HepG2 (cell line): Measurements from ENCODE around the gene PSME3IP1. TPM values are rescaled to one million over a fixed set of nuclear protein-coding genes. Genes with fewer than 3 reads are reported as not detected.

Experiments
- ATAC-seq: fragments of 200-7000 bp; cut with Tn5 transposase; 3 replicates; pipeline ENCODE4 v1.9.1; 2020; ENCODE audit warnings: mild to moderate bottlenecking, moderate library complexity
- BruUV-seq: library from RNA; stranded (reverse); fragments of 400-500 nt; replicated peaks from 2 replicates; lab custom pipeline; 2021; lab: Mats Ljungman, UMichigan
- CTCF ChIA-PET: fragments of 300-600 bp; formaldehyde crosslinking; extraction: SDS; loops from one replicate; lab custom pipeline; 2021; ENCODE audit warnings: low total read pairs, inconsistent platforms, low intra/inter-chr PET ratio; lab: Yijun Ruan, JAX
- POLR2A ChIA-PET: fragments of 350-600 bp; sonication (Branson Sonifier 250); formaldehyde crosslinking; loops from one replicate; lab custom pipeline; 2020; ENCODE audit warnings: antibody characterized with exemption, inconsistent platforms; lab: Yijun Ruan, JAX
- DNase-seq: peaks from one replicate; pipeline ENCODE4 v3.0.0-alpha.2; 2015; ENCODE audit warnings: low spot score
- FAIRE-seq: peaks from 3 replicates; lab custom pipeline; 2011; peaks lifted over from hg19 to GRCh38; lab: Jason Lieb, UNC
- H2AFZ ChIP-seq: one replicate; pipeline ENCODE4 v1.6.1; 2011; ENCODE audit warnings: low read length, inconsistent platforms
- H3K27ac ChIP-seq: fragments of 300-600 bp; 3 replicates; pipeline ENCODE4 v1.8.0; 2011; ENCODE audit warnings: mixed run types, mild to moderate bottlenecking, mixed read lengths, low read length, inconsistent platforms; ENCODE audit not compliant: insufficient read depth; ENCODE audit errors: extremely low read length
- H3K27me3 ChIP-seq, 2 experiments: fragments of 200-600 bp in 1 of 2; 2 replicates in 1 of 2; 3 replicates in 1 of 2; pipeline versions ENCODE4 v1.6.0 to v1.8.0; 2011; ENCODE audit warnings: low read length in 2 of 2, mild to moderate bottlenecking in 2 of 2, moderate library complexity in 2 of 2, inconsistent platforms in 1 of 2; ENCODE audit not compliant: insufficient read depth in 2 of 2, control insufficient read depth in 1 of 2
- H3K36me3 ChIP-seq, 2 experiments: fragments of 200-600 bp in 1 of 2; replicated peaks in 1 of 2; 2 replicates in 1 of 2; 3 replicates in 1 of 2; pipeline versions ENCODE4 v1.5.1 to v1.8.0; 2011; ENCODE audit warnings: low read length in 2 of 2, inconsistent platforms in 1 of 2; ENCODE audit not compliant: insufficient read depth in 2 of 2, control insufficient read depth in 1 of 2
- H3K4me1 ChIP-seq: 2 replicates; pipeline ENCODE4 v1.5.1; 2012; ENCODE audit warnings: low read length, inconsistent platforms; ENCODE audit not compliant: insufficient read depth
- H3K4me2 ChIP-seq: 2 replicates; pipeline ENCODE4 v1.6.0; 2011; ENCODE audit warnings: low read depth, low read length, inconsistent platforms
- H3K4me3 ChIP-seq, 3 experiments: fragments of 200-600 bp in 1 of 3; sonication (generic), shearing (Covaris generic) in 1 of 3; replicated peaks in 1 of 3; 2 replicates each; pipeline ENCODE4 v1.5.1; 2011 to 2016; ENCODE audit warnings: low read length in 3 of 3, inconsistent platforms in 2 of 3, low read depth in 2 of 3, mild to moderate bottlenecking in 2 of 3, control low read depth in 1 of 3, mixed read lengths in 1 of 3; ENCODE audit not compliant: insufficient read depth in 1 of 3
- H3K79me2 ChIP-seq: one replicate; pipeline ENCODE4 v1.6.1; 2011; ENCODE audit warnings: low read length, inconsistent platforms; ENCODE audit not compliant: insufficient read depth
- H3K9ac ChIP-seq: 2 replicates; pipeline ENCODE4 v1.6.0; 2011; ENCODE audit warnings: mild to moderate bottlenecking, low read depth, low read length, inconsistent platforms; ENCODE audit not compliant: insufficient read depth
- H3K9me3 ChIP-seq: 2 replicates; pipeline ENCODE4 v1.5.1; 2012; ENCODE audit warnings: mild to moderate bottlenecking, low read length
- H4K20me1 ChIP-seq: 2 replicates; pipeline ENCODE4 v1.6.0; 2011; ENCODE audit warnings: inconsistent platforms, mild to moderate bottlenecking, low read length, moderate library complexity; ENCODE audit not compliant: insufficient read depth
- FIP1L1 ChIP-seq: fragments of 200-400 bp; formaldehyde crosslinking; IDR thresholded peaks from 2 replicates; pipeline ENCODE4 v1.6.1; 2018; ENCODE audit warnings: low read depth, mild to moderate bottlenecking, low read length, moderate library complexity, borderline replicate concordance; ENCODE audit not compliant: insufficient read depth
- GABPB1 ChIP-seq: IDR thresholded peaks from 2 replicates; pipeline ENCODE4 v1.6.1; 2016; ENCODE audit warnings: mild to moderate bottlenecking, missing genetic modification reagents, moderate library complexity, missing compliant biosample characterization
- NBN ChIP-seq: fragments of 450-650 bp; conservative IDR thresholded peaks from 2 replicates; pipeline ENCODE4 v1.6.1; 2017
- ONECUT2 ChIP-seq: sonication (generic); formaldehyde crosslinking; IDR thresholded peaks from 2 replicates; pipeline ENCODE4 v1.4.0; 2020; ENCODE audit warnings: missing genetic modification reagents
- RELA ChIP-seq: sonication (generic); formaldehyde crosslinking; IDR thresholded peaks from 2 replicates; pipeline ENCODE4 v1.4.0; 2020; ENCODE audit warnings: missing genetic modification reagents
- REPIN1 ChIP-seq: sonication (generic); formaldehyde crosslinking; IDR thresholded peaks from 2 replicates; pipeline ENCODE4 v1.8.0; 2022; ENCODE audit warnings: missing genetic modification reagents, low read depth, mild to moderate bottlenecking, borderline replicate concordance
- ZFY ChIP-seq: sonication (generic); formaldehyde crosslinking; IDR thresholded peaks from 2 replicates; pipeline ENCODE4 v1.4.0; 2020; ENCODE audit warnings: missing genetic modification reagents
- ZNF672 ChIP-seq: sonication (generic); formaldehyde crosslinking; IDR thresholded peaks from 2 replicates; pipeline ENCODE4 v1.8.1; 2022; ENCODE audit warnings: missing genetic modification reagents
- ZNF773 ChIP-seq: sonication (generic); formaldehyde crosslinking; IDR thresholded peaks from 2 replicates; pipeline ENCODE4 v1.4.0; 2020; ENCODE audit warnings: missing genetic modification reagents, borderline replicate concordance
- ZNF879 ChIP-seq: sonication (generic); formaldehyde crosslinking; IDR thresholded peaks from 2 replicates; pipeline ENCODE4 v1.8.1; 2023; ENCODE audit warnings: missing genetic modification reagents
- WGBS: methylation state at CpG from one replicate; pipeline ENCODE4 v1.1.6; 2017; ENCODE audit warnings: low lambda C conversion rate; 5-methylcytosine and 5-hydroxymethylcytosine counted together
- in situ Hi-C: cut with HindIII; loops from 2 replicates; pipeline ENCODE4 v1.10.0; 2017; ENCODE audit warnings: low pct_unique_long_range_greater_than_20kb; ENCODE audit not compliant: extremely low pct_ligation_motif_present
- intact Hi-C: fragments of 100-400 bp; cut with micrococcal nuclease; formaldehyde crosslinking; loops from one replicate; pipeline ENCODE4 v1.10.0; 2022; ENCODE audit not compliant: unreplicated experiment
- polyA plus RNA-seq, 8 experiments: library from polyadenylated mRNA; depleted of rRNA in 3 of 8; stranded (reverse) in 7 of 8; unstranded in 1 of 8; fragments of >200 nt; fragmentation: Illumina TruSeq in 4 of 8; extraction: Trizol in 4 of 8; gene quantifications; 2 replicates each; pipeline versions ENCODE4 v1.2.1 to v1.2.3, GENCODE V29; 2011 to 2016; ENCODE audit warnings: low read depth in 4 of 8, missing spikeins in 1 of 8, mixed read lengths in 1 of 8; ENCODE audit not compliant: insufficient read depth in 1 of 8
- total RNA-seq, 5 experiments: library from RNA; depleted of rRNA; stranded (reverse); fragments of >200 nt; fragmentation: Illumina TruSeq; extraction: Trizol; gene quantifications; 2 replicates each; pipeline ENCODE4 v1.2.3, GENCODE V29; 2016; ENCODE audit warnings: low read depth in 1 of 5
- TF ChIP-seq, protein P1 (sequence below): IDR thresholded peaks from 2 replicates; pipeline ENCODE4 v1.6.1; 2018; ENCODE audit warnings: missing genetic modification reagents, mild to moderate bottlenecking, missing compliant biosample characterization
- TF ChIP-seq, protein P2 (sequence below): sonication (generic); formaldehyde crosslinking; IDR thresholded peaks from 2 replicates; pipeline ENCODE4 v1.5.0; 2020; ENCODE audit warnings: missing genetic modification reagents
- TF ChIP-seq, protein P3 (sequence below): sonication (generic); formaldehyde crosslinking; IDR thresholded peaks from 2 replicates; pipeline ENCODE4 v1.4.0; 2020; ENCODE audit warnings: low read depth, mild to moderate bottlenecking, missing genetic modification reagents

Gene PSME3IP1
- total and polyA plus RNA-seq, 2 of the 13 experiments (the other 11 are each of a cell fraction or from before 2014, with no cell fraction given): 90.8 to 99.8 TPM

DNA sequence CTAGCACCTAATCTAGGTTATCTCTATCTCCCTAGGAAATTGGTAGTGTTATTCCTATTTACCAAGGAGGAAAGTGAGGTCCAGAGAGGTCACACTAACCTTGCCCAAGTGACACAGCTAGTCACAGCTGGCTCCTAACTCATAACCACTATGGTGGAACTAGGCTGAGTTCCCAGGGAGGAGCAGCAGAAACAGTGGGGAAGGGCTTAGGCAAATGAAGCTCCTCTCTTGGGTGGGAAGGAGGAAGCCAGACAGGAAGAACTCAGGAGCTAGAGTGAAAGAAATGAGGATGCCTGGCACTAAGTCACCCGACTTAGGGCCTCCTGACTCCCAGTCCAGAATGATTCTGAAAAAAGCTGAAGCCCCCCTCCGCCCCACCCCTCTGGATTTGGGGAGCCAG, 34.5 kb downstream of the PSME3IP1 start:
- FAIRE-seq (no peak), DNase-seq (no peak)
- in situ Hi-C loops: no loop called here
- H3K4me2 ChIP-seq: no peak overlapping the region
- no TSS peak for BruUV-seq
- no peaks in the 10 kb centered on the region for H4K20me1 ChIP-seq
- no peaks in the 10 kb centered on the region for H3K79me2 ChIP-seq
- H3K27me3 ChIP-seq: no peaks in the 10 kb centered on the region
- no peaks in the 10 kb centered on the region for H3K9me3 ChIP-seq
- 90% methylated on average over 2 of the region's 2 CpGs for WGBS
- H2AFZ ChIP-seq: no peak overlapping the region
- TF ChIP-seq ZFY (CRISPR knock-in tag) (no peak), GABPB1 (CRISPR knock-in tag) (no peak), REPIN1 (CRISPR knock-in tag) (no peak), ZNF879 (no peak), RELA (no peak), ZNF672 (no peak), ONECUT2 (no peak), ZNF773 (CRISPR knock-in tag) (no peak), FIP1L1 (no peak), NBN (no peak)
- TF ChIP-seq, protein P1, sequence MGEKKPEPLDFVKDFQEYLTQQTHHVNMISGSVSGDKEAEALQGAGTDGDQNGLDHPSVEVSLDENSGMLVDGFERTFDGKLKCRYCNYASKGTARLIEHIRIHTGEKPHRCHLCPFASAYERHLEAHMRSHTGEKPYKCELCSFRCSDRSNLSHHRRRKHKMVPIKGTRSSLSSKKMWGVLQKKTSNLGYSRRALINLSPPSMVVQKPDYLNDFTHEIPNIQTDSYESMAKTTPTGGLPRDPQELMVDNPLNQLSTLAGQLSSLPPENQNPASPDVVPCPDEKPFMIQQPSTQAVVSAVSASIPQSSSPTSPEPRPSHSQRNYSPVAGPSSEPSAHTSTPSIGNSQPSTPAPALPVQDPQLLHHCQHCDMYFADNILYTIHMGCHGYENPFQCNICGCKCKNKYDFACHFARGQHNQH (CRISPR knock-in tag): no peak
- TF ChIP-seq, protein P2, sequence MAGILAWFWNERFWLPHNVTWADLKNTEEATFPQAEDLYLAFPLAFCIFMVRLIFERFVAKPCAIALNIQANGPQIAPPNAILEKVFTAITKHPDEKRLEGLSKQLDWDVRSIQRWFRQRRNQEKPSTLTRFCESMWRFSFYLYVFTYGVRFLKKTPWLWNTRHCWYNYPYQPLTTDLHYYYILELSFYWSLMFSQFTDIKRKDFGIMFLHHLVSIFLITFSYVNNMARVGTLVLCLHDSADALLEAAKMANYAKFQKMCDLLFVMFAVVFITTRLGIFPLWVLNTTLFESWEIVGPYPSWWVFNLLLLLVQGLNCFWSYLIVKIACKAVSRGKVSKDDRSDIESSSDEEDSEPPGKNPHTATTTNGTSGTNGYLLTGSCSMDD (CRISPR knock-in tag): no peak
- TF ChIP-seq, protein P3, sequence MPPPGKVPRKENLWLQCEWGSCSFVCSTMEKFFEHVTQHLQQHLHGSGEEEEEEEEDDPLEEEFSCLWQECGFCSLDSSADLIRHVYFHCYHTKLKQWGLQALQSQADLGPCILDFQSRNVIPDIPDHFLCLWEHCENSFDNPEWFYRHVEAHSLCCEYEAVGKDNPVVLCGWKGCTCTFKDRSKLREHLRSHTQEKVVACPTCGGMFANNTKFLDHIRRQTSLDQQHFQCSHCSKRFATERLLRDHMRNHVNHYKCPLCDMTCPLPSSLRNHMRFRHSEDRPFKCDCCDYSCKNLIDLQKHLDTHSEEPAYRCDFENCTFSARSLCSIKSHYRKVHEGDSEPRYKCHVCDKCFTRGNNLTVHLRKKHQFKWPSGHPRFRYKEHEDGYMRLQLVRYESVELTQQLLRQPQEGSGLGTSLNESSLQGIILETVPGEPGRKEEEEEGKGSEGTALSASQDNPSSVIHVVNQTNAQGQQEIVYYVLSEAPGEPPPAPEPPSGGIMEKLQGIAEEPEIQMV (CRISPR knock-in tag): no peak
- TF ChIP-seq, all 625 proteins: peak for 0
- ChIA-PET POLR2A (interaction anchor here (1.1 to 3.0 kb wide), 4 partner anchors 24 to 94 kb away, joined by 3 to 10 read pairs (median 4); partner anchors contain the start of genes ARL2BP, PSME3IP1 and RSPRY1), CTCF (no interaction called here)
- H3K4me1 ChIP-seq: peaks cover 21% of the 10 kb centered on the region
- no peak for ATAC-seq
- H3K27ac ChIP-seq: no peak overlapping the region
- H3K9ac ChIP-seq: no peak overlapping the region
- intact Hi-C loops: no loop called here
- peaks cover 7 to 35% of the 10 kb centered on the region in 2 experiments; a peak in 4 of 5 replicates for H3K36me3 ChIP-seq
- no peak overlapping the region for H3K4me3 ChIP-seq
